ENCODE measurements around the gene UGT1A10. TPM values are rescaled to one million over a fixed set of nuclear protein-coding genes. Genes with fewer than 3 reads are reported as not detected.
"Not testable (repeated sequence)": the region's sequence is repeated elsewhere in the genome, so short reads cannot be mapped to it uniquely, and the experiment has no call there.

Gene UGT1A10
- total and polyA plus RNA-seq, 2 donors (not counting 1 experiment from before 2014, with no cell fraction given), result not detected

GRCh38 chr2:233639860-233640259 lies 3.6 kb downstream of the UGT1A10 start:
- CTCF ChIA-PET, result no interaction called here
- peaks cover 4% of the 10 kb centered on the region for H3K4me1 Mint-ChIP-seq

DNA sequence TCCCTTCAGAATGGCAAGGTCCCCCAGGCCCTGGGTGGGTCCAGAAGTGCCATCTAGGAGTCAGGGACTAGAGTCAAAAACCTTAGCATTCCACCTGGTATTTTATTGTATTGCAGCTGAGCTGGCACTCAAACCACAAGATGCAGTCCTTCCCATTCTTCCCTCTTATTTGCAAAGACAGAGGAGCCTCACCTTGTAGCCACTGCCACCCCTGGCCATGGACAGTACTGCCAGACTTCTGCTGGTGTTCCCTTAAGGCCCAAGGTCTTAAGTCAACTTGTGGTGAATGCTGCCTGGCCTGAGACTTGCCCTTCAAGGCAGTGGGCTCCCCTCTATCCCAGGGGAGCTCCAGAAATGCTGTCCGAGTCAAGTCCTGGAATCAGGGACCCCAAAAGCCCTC lies 6.9 kb downstream of the UGT1A10 start:
- H3K4me1 ChIP-seq (ENCODE audit: control insufficient read depth in 2 of 2, insufficient read depth in 2 of 2, low read length in 2 of 2), result no peaks in the 10 kb centered on the region
- no peak overlapping the region for H3K4me3 Mint-ChIP-seq
- peaks cover 4% of the 10 kb centered on the region for H3K4me1 Mint-ChIP-seq
- H3K9me3 Mint-ChIP-seq (ENCODE audit: insufficient read depth), result peaks cover 10% of the 10 kb centered on the region
- H3K36me3 ChIP-seq (replicated peaks in 1 of 2; ENCODE audit: control extremely low read depth in 1 of 2, control insufficient read depth in 1 of 2, extremely low read depth in 1 of 2, insufficient read depth in 2 of 2, low read length in 1 of 2), result no peaks in the 10 kb centered on the region
- H3K4me2 ChIP-seq (replicated peaks; ENCODE audit: low read depth, low read length, poor library complexity, severe bottlenecking), result no peak overlapping the region
- DNase-seq (no peak), ATAC-seq (ENCODE audit: low read depth) (no peak)
- no peaks in the 10 kb centered on the region for H3K79me2 ChIP-seq (ENCODE audit: control insufficient read depth, insufficient read depth, low read length)
- H3K4me3 ChIP-seq (ENCODE audit: control extremely low read depth in 1 of 5, extremely low read depth in 1 of 5, insufficient read depth in 1 of 5, low read depth in 2 of 5, low read length in 4 of 5), result no peak overlapping the region
- intact Hi-C loops (cut with micrococcal nuclease), result no loop called here
- H3K9me3 ChIP-seq (ENCODE audit: control extremely low read depth in 1 of 3, control insufficient read depth in 2 of 3, insufficient read depth in 1 of 3, low read length in 2 of 3), result peaks cover 1 to 22% (median 16%) of the 10 kb centered on the region in 3 donors
- H2AFZ ChIP-seq (ENCODE audit: insufficient read depth, low read depth, low read length, poor library complexity, severe bottlenecking), result no peak overlapping the region
- 80% methylated on average over 1 of the region's 1 CpG for WGBS (ENCODE audit: insufficient coverage)
- ChIA-PET POLR2A (no interaction called here), CTCF (no interaction called here)
- H3K27me3 ChIP-seq (replicated peaks in 1 of 4; ENCODE audit: control extremely low read depth in 1 of 4, control insufficient read depth in 3 of 4, insufficient read depth in 4 of 4, low read length in 3 of 4), result peaks cover 0 to 18% (median 1%) of the 10 kb centered on the region in 4 experiments
- H3K27me3 Mint-ChIP-seq, result peaks cover 27% of the 10 kb centered on the region
- H4K20me1 ChIP-seq (ENCODE audit: control insufficient read depth, insufficient read depth, low read length, poor library complexity, severe bottlenecking), result no peaks in the 10 kb centered on the region
- H3K9ac ChIP-seq (ENCODE audit: low read length), result no peak overlapping the region
- H3K27ac Mint-ChIP-seq, result no peak overlapping the region
- TF ChIP-seq, protein P1, sequence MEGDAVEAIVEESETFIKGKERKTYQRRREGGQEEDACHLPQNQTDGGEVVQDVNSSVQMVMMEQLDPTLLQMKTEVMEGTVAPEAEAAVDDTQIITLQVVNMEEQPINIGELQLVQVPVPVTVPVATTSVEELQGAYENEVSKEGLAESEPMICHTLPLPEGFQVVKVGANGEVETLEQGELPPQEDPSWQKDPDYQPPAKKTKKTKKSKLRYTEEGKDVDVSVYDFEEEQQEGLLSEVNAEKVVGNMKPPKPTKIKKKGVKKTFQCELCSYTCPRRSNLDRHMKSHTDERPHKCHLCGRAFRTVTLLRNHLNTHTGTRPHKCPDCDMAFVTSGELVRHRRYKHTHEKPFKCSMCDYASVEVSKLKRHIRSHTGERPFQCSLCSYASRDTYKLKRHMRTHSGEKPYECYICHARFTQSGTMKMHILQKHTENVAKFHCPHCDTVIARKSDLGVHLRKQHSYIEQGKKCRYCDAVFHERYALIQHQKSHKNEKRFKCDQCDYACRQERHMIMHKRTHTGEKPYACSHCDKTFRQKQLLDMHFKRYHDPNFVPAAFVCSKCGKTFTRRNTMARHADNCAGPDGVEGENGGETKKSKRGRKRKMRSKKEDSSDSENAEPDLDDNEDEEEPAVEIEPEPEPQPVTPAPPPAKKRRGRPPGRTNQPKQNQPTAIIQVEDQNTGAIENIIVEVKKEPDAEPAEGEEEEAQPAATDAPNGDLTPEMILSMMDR (IDR thresholded peaks at IDR 0.05), result no peak
- TF ChIP-seq EZH2 (IDR thresholded peaks at IDR 0.05; ENCODE audit: borderline replicate concordance, insufficient read depth, low read depth, low read length, poor library complexity, severe bottlenecking), result no peak
- no peak overlapping the region for H3K27ac ChIP-seq (ENCODE audit: low read length in 2 of 2)

More at GRCh38 chr2:233639860-233640259, 3.6 kb downstream of the UGT1A10 start:
- ATAC-seq (ENCODE audit: low read depth), result no peak
- H3K4me3 Mint-ChIP-seq, result no peak overlapping the region
- Histone ChIP-seq H4K20me1 (ENCODE audit: control insufficient read depth, insufficient read depth, low read length, poor library complexity, severe bottlenecking) (no peaks in the 10 kb centered on the region), H3K9ac (ENCODE audit: low read length) (no peak overlapping the region), H3K27ac (ENCODE audit: low read length in 2 of 2) (no peak overlapping the region), H3K4me3 (ENCODE audit: control extremely low read depth in 1 of 5, extremely low read depth in 1 of 5, insufficient read depth in 1 of 5, low read depth in 2 of 5, low read length in 4 of 5) (no peak overlapping the region), H2AFZ (ENCODE audit: insufficient read depth, low read depth, low read length, poor library complexity, severe bottlenecking) (no peak overlapping the region), H3K36me3 (replicated peaks in 1 of 2; ENCODE audit: control extremely low read depth in 1 of 2, control insufficient read depth in 1 of 2, extremely low read depth in 1 of 2, insufficient read depth in 2 of 2, low read length in 1 of 2) (no peaks in the 10 kb centered on the region), H3K4me1 (ENCODE audit: control insufficient read depth in 2 of 2, insufficient read depth in 2 of 2, low read length in 2 of 2) (no peaks in the 10 kb centered on the region), H3K79me2 (ENCODE audit: control insufficient read depth, insufficient read depth, low read length) (no peaks in the 10 kb centered on the region), H3K9me3 (ENCODE audit: control extremely low read depth in 1 of 3, control insufficient read depth in 2 of 3, insufficient read depth in 1 of 3, low read length in 2 of 3) (peaks cover 0 to 13% (median 1%) of the 10 kb centered on the region in 3 donors), H3K4me2 (replicated peaks; ENCODE audit: low read depth, low read length, poor library complexity, severe bottlenecking) (no peak overlapping the region), H3K27me3 (replicated peaks in 1 of 4; ENCODE audit: control extremely low read depth in 1 of 4, control insufficient read depth in 3 of 4, insufficient read depth in 4 of 4, low read length in 3 of 4) (peaks cover 0 to 9% (median 1%) of the 10 kb centered on the region in 4 experiments)
- H3K27me3 Mint-ChIP-seq, result peaks cover 25% of the 10 kb centered on the region
- TF ChIP-seq EZH2 (IDR thresholded peaks at IDR 0.05; ENCODE audit: borderline replicate concordance, insufficient read depth, low read depth, low read length, poor library complexity, severe bottlenecking), result no peak
- TF ChIP-seq, protein P1 (IDR thresholded peaks at IDR 0.05), result no peak
- no peak overlapping the region for H3K27ac Mint-ChIP-seq
- POLR2A ChIA-PET, result no interaction called here
- intact Hi-C loops (cut with micrococcal nuclease), result no loop called here
- H3K9me3 Mint-ChIP-seq (ENCODE audit: insufficient read depth), result no peaks in the 10 kb centered on the region
- DNase-seq, result no peak

DNA sequence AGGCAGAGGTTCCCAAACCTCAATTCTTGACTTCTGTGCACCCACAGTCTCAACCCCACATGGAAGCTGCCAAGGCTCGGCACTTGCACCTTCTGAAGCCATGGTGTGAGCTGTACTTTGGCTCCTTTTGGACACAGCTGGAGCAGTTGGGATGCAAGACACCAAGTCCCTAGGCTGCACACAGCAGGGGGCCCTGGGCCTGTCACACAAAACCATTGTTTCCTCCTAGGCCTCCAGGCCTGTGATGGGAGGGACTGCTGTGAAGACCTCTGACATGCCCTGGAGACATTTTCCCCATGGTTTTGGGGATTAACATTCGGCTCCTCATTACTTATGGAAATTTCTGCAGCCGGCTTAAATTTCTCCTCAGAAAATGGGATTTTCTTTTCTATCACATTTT lies 9.8 kb downstream of the UGT1A10 start:
- H3K4me3 Mint-ChIP-seq; DNase-seq; H3K9ac ChIP-seq (ENCODE audit: low read length); H3K4me1 ChIP-seq (ENCODE audit: control insufficient read depth in 2 of 2, insufficient read depth in 2 of 2, low read length in 2 of 2); H3K36me3 ChIP-seq (replicated peaks in 1 of 2; ENCODE audit: control extremely low read depth in 1 of 2, control insufficient read depth in 1 of 2, extremely low read depth in 1 of 2, insufficient read depth in 2 of 2, low read length in 1 of 2); H3K27ac Mint-ChIP-seq; ATAC-seq (ENCODE audit: low read depth); H4K20me1 ChIP-seq (ENCODE audit: control insufficient read depth, insufficient read depth, low read length, poor library complexity, severe bottlenecking); H3K4me3 ChIP-seq (ENCODE audit: control extremely low read depth in 1 of 5, extremely low read depth in 1 of 5, insufficient read depth in 1 of 5, low read depth in 2 of 5, low read length in 4 of 5); H3K27ac ChIP-seq (ENCODE audit: low read length in 2 of 2); H3K79me2 ChIP-seq (ENCODE audit: control insufficient read depth, insufficient read depth, low read length); POLR2A ChIA-PET; CTCF ChIA-PET; H2AFZ ChIP-seq (ENCODE audit: insufficient read depth, low read depth, low read length, poor library complexity, severe bottlenecking); intact Hi-C loops (cut with micrococcal nuclease); H3K9me3 Mint-ChIP-seq (ENCODE audit: insufficient read depth); H3K4me1 Mint-ChIP-seq; H3K4me2 ChIP-seq (replicated peaks; ENCODE audit: low read depth, low read length, poor library complexity, severe bottlenecking): not testable (repeated sequence)
- H3K27me3 ChIP-seq (replicated peaks in 1 of 4; ENCODE audit: control extremely low read depth in 1 of 4, control insufficient read depth in 3 of 4, insufficient read depth in 4 of 4, low read length in 3 of 4), result peaks cover 0 to 18% (median 2%) of the 10 kb centered on the region in 4 experiments
- H3K9me3 ChIP-seq (ENCODE audit: control extremely low read depth in 1 of 3, control insufficient read depth in 2 of 3, insufficient read depth in 1 of 3, low read length in 2 of 3), result peaks cover 1 to 24% (median 16%) of the 10 kb centered on the region in 3 donors
- WGBS (ENCODE audit: insufficient coverage), result 87% methylated on average over 3 of the region's 3 CpGs
- peaks cover 39% of the 10 kb centered on the region for H3K27me3 Mint-ChIP-seq
